Measurements from ENCODE around the gene MCFD2.
A peak's percentile ranks its signal among the peaks of the same experiment; 100 is the strongest.

The MCFD2 gene

DNA sequence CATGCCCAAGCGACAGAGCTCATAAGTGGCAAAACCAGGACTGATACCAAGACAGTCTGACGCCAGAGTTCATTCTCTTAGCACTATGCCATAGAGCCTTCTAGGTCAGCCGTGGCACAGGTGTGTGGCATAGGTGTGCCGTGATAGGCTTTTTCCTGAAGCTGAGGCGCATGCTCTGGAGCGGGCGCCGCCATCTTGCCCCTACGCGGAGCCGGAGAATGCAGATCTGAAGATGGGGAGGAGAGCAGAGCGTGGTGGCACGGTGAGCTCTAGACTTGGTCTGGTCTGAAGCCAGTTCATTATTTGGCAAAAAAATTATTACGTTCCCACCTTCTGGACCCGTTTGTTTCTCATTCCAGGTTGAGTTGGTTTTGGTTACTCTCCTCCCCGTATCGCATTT lies 16.6 kb downstream of the MCFD2 start:
- H3K4me1 Mint-ChIP-seq (ENCODE audit: low read depth), result peaks cover 8% of the 10 kb centered on the region
- no peaks in the 10 kb centered on the region for H3K9me3 Mint-ChIP-seq
- no peak overlapping the region for H3K27ac Mint-ChIP-seq
- no peak overlapping the region for H3K4me3 Mint-ChIP-seq
- H3K27me3 Mint-ChIP-seq, result no peaks in the 10 kb centered on the region
- peaks cover 15% of the 10 kb centered on the region for H3K36me3 Mint-ChIP-seq (ENCODE audit: low read depth)

DNA sequence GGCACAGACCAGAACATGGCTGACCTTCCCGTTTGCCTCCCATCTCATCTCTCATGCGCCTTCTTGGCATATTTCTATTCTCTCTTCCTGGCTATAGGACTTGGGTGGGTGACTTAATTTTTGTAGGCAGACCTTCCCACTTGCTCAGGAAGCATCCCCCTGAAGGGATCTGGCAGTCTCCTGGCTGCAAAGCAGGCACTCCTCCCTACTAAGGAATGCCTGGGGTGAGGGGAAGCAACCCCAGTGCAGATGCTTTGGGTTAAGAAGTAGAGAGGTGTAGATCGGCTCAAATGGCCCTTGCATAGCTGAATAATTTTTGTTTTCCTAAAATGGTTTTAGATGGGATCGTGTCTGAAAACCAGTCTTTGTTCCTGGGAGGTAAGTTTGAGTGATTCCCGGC lies 17.6 kb downstream of the MCFD2 start:
- Mint-ChIP-seq H3K4me1 (ENCODE audit: low read depth) (peaks cover 3% of the 10 kb centered on the region), H3K4me3 (no peak overlapping the region), H3K27me3 (no peaks in the 10 kb centered on the region), H3K9me3 (no peaks in the 10 kb centered on the region), H3K27ac (no peak overlapping the region), H3K36me3 (ENCODE audit: low read depth) (peaks cover 7% of the 10 kb centered on the region)

DNA sequence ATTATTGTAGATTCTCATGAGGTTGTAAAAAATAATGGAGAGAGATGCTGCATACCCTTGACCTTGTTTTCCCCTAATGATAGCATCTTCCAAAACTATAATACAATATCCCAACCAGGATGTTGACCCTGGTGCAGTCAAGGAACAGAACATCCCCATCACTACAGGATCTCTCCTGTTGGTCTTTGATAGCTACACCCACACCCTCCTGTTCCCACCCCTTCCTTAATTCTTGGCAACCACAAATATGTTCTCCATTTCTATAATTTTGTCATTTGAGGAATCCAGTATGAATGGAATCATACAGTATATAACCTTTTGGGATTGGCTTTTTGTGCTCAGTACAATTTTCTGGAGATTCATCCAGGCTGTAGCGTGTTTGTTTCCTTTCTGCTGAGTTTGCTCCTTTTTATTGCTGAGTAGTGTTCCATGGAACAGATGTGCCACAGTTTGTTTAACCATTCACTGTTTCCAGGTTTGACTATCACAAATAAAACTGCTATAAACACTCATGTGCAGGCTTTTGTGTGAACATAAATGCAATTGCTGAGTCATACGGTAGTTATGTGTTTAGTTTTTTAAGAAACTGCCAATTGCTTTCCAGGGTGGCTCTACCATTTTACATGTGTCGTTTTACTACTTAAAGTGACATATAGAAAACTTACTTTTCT lies 22.2 kb downstream of the MCFD2 start:
- Mint-ChIP-seq H3K27ac (no peak overlapping the region), H3K4me3 (no peak overlapping the region), H3K9me3 (no peaks in the 10 kb centered on the region), H3K4me1 (ENCODE audit: low read depth) (no peaks in the 10 kb centered on the region), H3K27me3 (no peaks in the 10 kb centered on the region), H3K36me3 (ENCODE audit: low read depth) (no peaks in the 10 kb centered on the region)

DNA sequence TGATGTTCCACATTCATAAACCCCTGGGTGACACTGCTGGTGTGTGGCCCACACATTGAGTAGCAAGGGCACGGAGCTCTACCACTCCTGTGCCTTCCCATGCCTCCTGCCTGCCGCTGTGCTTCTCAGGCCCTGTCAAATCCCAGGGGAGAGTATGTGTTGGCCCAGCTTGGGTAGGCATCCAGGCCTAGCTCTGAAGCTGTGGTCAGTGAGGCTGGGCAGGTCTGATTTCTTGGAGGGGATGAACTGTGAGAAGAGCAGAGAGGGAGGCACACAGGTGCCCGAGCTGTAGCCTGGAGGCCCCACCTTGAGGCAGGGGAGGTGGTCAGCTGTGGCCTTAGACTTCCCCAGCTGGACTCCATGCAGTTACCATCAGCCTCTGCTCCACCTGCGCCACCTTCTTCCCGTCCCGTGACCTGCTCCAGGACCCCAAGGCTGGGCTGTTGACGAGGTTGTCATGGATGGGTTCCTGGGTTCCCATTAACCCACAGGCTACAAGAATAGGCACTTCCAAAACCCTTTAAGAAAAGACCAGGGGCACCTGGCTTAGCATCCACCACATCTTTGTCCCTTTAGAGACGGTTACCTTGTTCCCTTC lies 23.6 kb downstream of the MCFD2 start:
- Mint-ChIP-seq H3K9me3 (no peaks in the 10 kb centered on the region), H3K36me3 (ENCODE audit: low read depth) (no peaks in the 10 kb centered on the region), H3K4me3 (no peak overlapping the region), H3K4me1 (ENCODE audit: low read depth) (peaks cover 4% of the 10 kb centered on the region), H3K27ac (no peak overlapping the region), H3K27me3 (no peaks in the 10 kb centered on the region)

DNA sequence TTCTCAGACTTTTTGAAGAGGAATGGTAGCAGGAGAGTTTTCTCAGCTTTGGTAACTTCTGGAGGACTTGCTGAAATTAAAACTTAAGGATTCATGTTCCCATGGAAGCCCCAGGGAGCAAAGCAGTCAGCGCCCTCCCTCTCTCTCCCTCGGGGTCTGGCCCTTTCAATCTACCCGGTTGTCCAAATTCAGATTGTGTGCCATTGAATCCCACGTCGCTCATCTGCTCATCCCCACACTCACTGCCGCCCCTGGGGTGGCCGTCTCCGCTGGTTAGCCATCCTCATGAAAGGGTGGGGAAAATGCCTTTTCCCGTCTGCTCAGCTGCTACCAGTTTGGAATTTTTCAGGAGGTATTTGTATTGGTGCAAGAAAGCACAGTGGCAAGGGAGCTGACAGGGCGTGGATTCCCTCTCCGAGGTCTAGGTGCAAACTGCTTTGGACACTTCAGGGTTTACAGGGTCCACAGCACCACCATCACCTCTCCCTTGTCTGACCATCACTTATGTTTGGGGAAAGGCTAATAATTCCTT lies 27.1 kb downstream of the MCFD2 start:
- no peak overlapping the region for H3K4me3 Mint-ChIP-seq
- no peaks in the 10 kb centered on the region for H3K36me3 Mint-ChIP-seq (ENCODE audit: low read depth)
- H3K27ac Mint-ChIP-seq, result no peak overlapping the region
- no peaks in the 10 kb centered on the region for H3K9me3 Mint-ChIP-seq
- H3K27me3 Mint-ChIP-seq, result peaks cover 6% of the 10 kb centered on the region
- peaks cover 18% of the 10 kb centered on the region for H3K4me1 Mint-ChIP-seq (ENCODE audit: low read depth)

DNA sequence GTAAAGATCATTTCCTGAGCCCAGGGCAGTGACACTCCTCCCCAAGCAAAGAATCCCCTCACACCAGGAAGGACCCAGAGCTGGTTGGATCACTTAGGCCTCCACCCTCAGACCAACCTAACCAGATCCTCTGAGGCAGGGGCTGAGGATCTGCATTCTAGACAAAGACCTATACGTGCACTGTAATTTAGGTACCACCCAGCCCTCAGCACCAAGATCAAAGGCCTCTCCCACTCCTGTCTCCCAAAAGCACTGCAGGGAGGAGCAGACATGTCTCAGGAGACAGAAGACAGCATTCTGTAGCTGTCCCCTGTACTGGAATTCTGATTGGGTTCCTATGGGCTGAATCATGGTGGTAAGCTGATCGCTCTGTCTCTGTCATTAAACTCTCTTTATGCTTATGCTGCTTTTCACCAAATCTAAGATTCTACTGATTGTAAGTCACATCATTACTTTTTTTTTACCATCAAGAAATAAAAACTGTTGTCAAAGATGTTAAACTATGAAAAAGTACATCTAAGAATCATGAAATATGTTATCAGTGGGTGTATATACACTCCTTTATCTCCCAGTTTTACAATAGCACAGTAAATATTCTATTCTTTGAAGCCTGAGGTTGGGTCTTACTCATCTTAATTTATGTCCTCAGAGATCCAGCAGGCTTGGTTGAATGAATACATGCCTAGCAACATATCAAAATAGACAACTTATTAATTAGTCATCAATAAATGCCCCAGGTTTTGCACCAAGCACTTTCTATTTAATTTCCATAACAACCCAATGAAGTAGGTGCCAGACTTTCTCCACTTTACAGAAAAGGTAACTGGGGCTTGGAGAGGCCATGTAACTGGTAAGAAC lies 28.3 kb downstream of the MCFD2 start:
- peaks cover 18% of the 10 kb centered on the region for H3K4me1 Mint-ChIP-seq (ENCODE audit: low read depth)
- no peaks in the 10 kb centered on the region for H3K9me3 Mint-ChIP-seq
- H3K27me3 Mint-ChIP-seq, result peaks cover 6% of the 10 kb centered on the region
- no peak overlapping the region for H3K4me3 Mint-ChIP-seq
- no peaks in the 10 kb centered on the region for H3K36me3 Mint-ChIP-seq (ENCODE audit: low read depth)
- H3K27ac Mint-ChIP-seq, result peak overlapping the region; percentile 59

DNA sequence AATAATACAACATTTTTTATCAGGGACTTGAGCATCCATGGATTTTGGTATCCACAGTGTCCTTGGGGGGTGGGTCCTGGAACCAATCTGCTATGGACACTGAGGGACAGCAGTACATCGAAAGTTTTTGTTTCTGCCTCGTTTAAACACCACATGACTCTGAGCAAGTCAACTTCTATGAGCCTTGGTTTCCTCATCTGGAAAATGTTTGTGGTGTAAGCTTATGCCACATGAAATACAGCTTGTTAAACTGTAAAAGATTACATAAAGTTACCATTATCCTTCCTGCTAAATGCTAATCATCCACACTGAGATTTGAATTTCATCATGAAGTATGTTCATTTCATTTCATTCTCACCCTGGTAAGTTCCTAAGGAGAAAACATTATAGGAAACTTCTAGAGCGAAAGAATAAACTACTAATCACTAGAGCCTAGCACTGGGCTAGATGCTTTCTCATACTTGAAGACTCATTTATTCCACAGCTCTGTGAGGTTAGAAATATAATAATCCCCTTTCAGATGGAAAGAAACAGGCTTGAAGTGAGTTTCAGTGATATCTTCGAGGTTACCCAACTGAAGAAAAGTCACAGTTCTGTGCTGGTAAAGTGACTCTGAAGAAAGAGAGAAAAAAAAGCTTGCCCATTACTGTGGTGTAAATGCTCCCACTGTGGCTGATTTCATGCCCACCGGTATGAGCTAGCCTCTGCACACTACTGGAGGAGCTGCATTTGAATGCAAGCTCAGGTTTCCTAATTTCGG lies 29.2 kb downstream of the MCFD2 start:
- peak overlapping the region; percentile 59 for H3K27ac Mint-ChIP-seq

DNA sequence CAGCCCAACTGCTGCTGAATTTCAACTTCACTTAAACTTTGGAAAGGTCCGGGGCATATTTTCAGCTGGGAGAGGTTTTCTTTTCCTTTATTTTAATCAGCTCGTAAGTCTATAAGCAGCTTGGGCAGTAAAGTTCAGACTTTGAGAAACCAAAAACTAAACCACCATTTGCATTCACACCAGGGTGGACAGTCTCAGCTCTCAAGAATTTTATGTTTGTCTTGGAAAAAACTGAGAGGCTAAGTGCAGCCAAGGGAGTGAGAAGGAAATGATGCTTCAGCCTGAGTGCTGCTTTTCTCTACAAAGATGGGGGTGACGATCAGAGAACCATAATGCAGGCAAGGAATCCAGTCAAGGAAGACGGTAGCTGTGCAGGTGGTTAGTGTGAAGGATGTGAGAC lies 30.2 kb downstream of the MCFD2 start:
- Mint-ChIP-seq H3K4me3 (no peak overlapping the region), H3K4me1 (ENCODE audit: low read depth) (peaks cover 18% of the 10 kb centered on the region), H3K27ac (no peak overlapping the region), H3K9me3 (no peaks in the 10 kb centered on the region), H3K27me3 (peaks cover 6% of the 10 kb centered on the region), H3K36me3 (ENCODE audit: low read depth) (no peaks in the 10 kb centered on the region)

More for the DNA sequence above, 29.2 kb downstream of the MCFD2 start:
- H3K9me3 Mint-ChIP-seq, result no peaks in the 10 kb centered on the region
- H3K4me1 Mint-ChIP-seq (ENCODE audit: low read depth), result peaks cover 18% of the 10 kb centered on the region
- H3K36me3 Mint-ChIP-seq (ENCODE audit: low read depth), result no peaks in the 10 kb centered on the region
- no peak overlapping the region for H3K4me3 Mint-ChIP-seq
- peaks cover 6% of the 10 kb centered on the region for H3K27me3 Mint-ChIP-seq

DNA sequence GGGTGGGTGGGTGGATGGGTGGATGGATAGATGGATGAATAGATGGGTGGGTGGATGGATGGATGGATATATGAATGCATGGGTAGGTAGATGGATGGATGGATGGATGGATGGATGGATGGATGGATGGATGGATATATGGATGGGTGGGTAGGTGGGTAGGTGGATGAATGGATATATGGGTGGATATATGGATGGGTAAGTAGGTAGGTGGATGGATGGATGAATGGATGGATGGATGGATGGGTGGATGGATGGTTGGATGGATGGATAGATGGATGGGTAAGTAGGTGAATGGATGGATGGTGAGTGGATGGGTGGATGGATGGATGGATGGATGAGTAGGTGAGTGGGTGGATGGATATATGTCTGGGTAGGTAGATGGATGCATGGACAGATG lies 36.1 kb downstream of the MCFD2 start:
- H3K4me3 Mint-ChIP-seq, result no peak overlapping the region
- H3K4me1 Mint-ChIP-seq (ENCODE audit: low read depth), result no peaks in the 10 kb centered on the region
- no peaks in the 10 kb centered on the region for H3K36me3 Mint-ChIP-seq (ENCODE audit: low read depth)
- H3K27ac Mint-ChIP-seq, result no peak overlapping the region
- H3K27me3 Mint-ChIP-seq, result peaks cover 8% of the 10 kb centered on the region
- H3K9me3 Mint-ChIP-seq, result no peaks in the 10 kb centered on the region

DNA sequence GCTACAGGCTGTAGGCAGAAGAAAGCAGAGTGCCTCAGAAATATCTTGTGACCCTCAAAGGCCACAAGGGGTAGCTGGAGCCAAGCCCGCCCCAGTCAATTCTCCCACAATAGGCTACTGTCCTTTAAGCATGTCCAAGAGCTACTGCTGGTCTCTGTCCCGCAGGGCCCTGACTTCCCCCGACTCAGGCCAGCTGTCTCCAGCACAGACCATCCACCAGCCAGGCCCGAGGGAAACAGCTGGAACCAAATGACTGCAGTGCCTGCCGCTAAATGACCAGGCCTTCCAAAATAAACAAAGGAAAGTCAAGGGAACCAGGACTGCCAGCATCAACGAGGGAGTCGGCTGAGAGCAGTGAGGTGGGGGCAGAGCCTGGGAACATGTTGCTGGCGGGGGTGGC lies 36.7 kb downstream of the MCFD2 start:
- no peaks in the 10 kb centered on the region for H3K4me1 Mint-ChIP-seq (ENCODE audit: low read depth)
- peaks cover 7% of the 10 kb centered on the region for H3K27me3 Mint-ChIP-seq
- no peaks in the 10 kb centered on the region for H3K36me3 Mint-ChIP-seq (ENCODE audit: low read depth)
- no peaks in the 10 kb centered on the region for H3K9me3 Mint-ChIP-seq
- no peak overlapping the region for H3K4me3 Mint-ChIP-seq
- no peak overlapping the region for H3K27ac Mint-ChIP-seq

DNA sequence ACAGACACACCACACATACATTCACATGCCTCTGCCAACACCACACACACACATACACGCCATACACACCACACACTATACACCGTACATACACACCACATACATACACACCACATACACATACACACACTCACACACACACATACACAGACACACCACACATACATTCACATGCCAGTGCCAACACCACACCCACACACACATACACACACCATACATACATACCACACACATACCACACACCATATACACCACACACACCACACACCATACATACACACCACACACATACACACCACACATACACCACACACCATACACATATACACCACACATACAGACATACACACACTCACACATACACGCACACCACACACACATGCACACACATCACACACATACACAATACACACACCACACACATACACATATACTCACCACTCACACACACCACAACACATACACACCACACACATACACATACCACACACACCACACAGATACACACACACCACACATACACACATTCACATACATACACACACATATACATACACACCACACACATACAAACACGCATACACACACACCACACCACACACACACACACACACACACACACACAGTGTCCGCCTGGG lies 37.2 kb downstream of the MCFD2 start:
- H3K9me3 Mint-ChIP-seq, result no peaks in the 10 kb centered on the region
- H3K27ac Mint-ChIP-seq, result no peak overlapping the region
- H3K4me3 Mint-ChIP-seq, result no peak overlapping the region
- no peaks in the 10 kb centered on the region for H3K36me3 Mint-ChIP-seq (ENCODE audit: low read depth)
- H3K27me3 Mint-ChIP-seq, result peaks cover 7% of the 10 kb centered on the region
- peaks cover 2% of the 10 kb centered on the region for H3K4me1 Mint-ChIP-seq (ENCODE audit: low read depth)

DNA sequence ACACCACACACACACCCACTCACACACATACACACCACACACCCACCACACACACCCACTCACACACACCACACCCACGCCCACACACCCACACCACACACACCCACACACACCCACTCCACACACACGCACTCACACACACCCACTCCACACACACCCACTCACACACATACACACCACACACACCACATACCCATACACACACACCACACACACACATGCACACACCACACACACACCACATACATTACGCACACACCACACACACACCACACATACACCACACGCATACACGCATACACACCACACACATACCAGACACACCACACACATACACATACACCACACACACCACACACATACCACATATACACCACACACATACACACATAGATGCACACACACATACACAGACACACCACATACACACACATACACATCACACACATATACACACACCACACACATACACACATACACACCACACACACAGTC lies 37.9 kb downstream of the MCFD2 start:
- Mint-ChIP-seq H3K9me3 (no peaks in the 10 kb centered on the region), H3K27ac (no peak overlapping the region), H3K4me1 (ENCODE audit: low read depth) (peaks cover 5% of the 10 kb centered on the region), H3K27me3 (peaks cover 7% of the 10 kb centered on the region), H3K4me3 (no peak overlapping the region), H3K36me3 (ENCODE audit: low read depth) (no peaks in the 10 kb centered on the region)

DNA sequence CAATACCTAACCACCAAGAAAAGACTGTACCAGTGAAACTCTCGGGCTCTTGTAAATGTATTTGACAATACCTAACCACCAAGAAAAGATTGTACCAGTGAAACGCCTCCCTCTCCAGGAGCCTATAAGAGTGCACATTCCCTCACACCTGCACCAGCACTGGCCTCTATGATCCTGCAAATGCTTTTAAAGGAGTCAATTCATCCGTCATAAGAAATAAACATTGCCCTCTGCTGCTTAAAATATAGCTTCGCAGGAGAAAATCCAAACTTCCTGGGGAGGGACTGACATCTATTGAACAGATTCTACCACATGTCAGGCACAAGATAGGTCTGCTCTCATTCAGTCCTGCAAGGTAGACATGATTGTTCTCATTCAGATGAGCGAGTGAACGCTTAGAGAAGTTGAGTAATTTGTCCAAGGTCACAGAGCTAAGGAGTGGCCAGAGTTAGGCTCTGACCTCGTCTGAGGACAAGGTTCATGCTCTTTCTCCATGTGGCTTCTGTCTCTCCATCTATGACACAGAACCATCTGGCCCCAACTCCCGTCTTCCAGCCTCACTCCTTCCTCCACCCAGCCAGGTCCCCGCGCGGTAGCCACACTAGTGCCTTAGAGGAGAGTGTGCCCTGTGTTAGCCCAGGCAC lies 38.7 kb downstream of the MCFD2 start:
- H3K4me3 Mint-ChIP-seq, result no peak overlapping the region
- H3K27ac Mint-ChIP-seq, result no peak overlapping the region

More for the DNA sequence above, 38.7 kb downstream of the MCFD2 start:
- H3K36me3 Mint-ChIP-seq (ENCODE audit: low read depth), result no peaks in the 10 kb centered on the region
- H3K9me3 Mint-ChIP-seq, result no peaks in the 10 kb centered on the region
- H3K27me3 Mint-ChIP-seq, result peaks cover 7% of the 10 kb centered on the region
- peaks cover 13% of the 10 kb centered on the region for H3K4me1 Mint-ChIP-seq (ENCODE audit: low read depth)
